ENCODE results near the gene CERS1.

The CERS1 gene

DNA sequence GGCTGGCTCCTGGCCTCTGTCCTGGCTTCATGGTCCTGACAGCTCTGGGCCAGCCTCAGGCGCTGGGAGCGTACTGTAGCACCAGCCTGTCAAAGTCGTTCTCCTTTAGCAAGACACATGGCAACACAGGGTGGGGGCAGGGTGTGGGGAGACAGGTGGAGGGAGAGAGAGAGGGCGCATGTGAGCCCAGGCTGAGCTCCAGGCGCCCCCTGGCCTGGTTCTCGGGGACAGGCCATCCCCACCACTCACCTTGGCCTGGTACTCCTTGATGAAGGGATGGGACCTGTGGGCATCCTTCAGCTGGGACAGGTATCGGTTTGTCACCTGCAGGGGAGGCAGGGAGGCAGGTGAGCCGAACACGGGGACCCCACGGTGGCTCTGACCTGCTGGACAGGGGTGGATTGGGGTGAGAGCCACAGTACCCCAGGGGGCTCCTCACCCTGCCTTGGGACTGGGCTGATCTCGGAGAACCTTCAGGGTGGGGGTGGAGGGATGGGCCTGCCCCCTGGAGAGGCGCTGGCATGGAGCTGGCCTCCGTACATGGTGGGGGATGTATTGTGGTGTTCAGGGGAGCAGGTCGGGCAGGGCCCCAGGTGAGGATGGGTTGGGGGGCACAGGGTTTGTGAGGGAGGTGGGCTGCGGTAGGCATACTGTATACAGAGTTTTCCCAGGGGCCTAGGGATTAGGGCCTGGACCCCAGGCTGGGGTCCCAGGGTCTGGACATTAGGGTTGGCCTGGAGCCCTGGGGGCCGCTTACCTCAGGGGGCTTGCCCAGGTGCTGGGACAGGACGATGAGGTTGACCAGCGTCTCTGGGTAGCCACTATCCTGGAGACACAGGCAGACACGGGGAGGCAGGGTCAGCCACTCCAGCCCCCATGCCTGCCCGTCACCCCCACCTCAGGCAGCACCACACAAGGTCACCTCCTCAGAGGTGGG, 3.9 kb upstream of the CERS1 start:
- TF ChIP-seq TAF1 (IDR thresholded peaks at IDR 0.05; ENCODE audit: borderline replicate concordance, insufficient read depth, low read length) (no peak), SIN3A (IDR thresholded peaks at IDR 0.05; ENCODE audit: borderline replicate concordance, insufficient read depth, low read length) (no peak), FOXP2 (optimal IDR thresholded peaks at IDR 0.05; ENCODE audit: borderline replicate concordance, extremely low read depth, extremely low read length, insufficient read depth) (no peak), REST (IDR thresholded peaks at IDR 0.05; ENCODE audit: insufficient read depth in 1 of 2, low read depth in 2 of 2, low read length in 2 of 2) (no peak), POLR2AphosphoS5 (IDR thresholded peaks at IDR 0.05; ENCODE audit: low read depth, low read length) (no peak)

DNA sequence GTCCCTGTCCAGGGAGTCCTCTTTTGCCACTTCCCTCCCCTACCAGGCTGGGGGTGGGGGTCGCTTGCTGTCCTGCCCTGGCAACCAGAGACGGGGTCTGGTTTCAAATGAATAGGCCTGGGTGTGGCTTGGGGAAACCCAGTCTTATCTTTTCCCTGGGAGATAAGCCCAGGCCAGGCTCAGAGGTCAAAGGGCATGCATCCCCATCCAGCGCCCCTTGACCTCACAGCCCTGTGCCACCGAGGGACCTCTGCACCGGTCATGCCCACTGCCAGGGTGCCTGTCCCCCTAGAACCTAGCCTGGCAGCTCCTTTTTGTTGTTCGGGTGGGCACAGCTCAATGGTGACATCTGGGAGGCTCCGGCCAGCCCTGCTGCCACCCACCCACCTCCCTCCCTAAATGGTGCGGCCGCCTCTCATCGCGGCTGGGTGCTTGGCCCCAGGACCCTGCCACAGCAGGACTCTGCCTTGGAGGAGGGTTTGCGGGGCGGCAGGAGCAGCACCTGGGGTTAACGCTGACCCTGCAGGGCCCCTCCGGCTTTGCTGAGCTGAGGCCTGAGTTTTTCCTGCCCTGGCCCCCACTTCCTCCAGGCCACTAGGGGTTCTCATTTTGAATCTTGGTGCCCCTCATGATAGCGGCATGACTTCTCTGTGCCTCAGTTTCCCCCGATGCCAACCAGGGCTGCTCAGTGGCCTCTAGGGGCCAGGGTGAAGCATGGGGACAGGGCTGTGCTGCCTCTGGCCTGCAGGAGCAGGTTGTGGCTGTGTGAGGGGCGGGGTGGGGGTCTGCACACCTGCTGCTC, 2.9 kb upstream of the CERS1 start:
- TF ChIP-seq FOXP2 (optimal IDR thresholded peaks at IDR 0.05; ENCODE audit: borderline replicate concordance, extremely low read depth, extremely low read length, insufficient read depth), result no peak
- TF ChIP-seq SIN3A (IDR thresholded peaks at IDR 0.05; ENCODE audit: borderline replicate concordance, insufficient read depth, low read length), result no peak
- TF ChIP-seq REST (IDR thresholded peaks at IDR 0.05; ENCODE audit: insufficient read depth in 1 of 2, low read depth in 2 of 2, low read length in 2 of 2), result no peak
- TF ChIP-seq POLR2AphosphoS5 (IDR thresholded peaks at IDR 0.05; ENCODE audit: low read depth, low read length), result no peak
- TF ChIP-seq TAF1 (IDR thresholded peaks at IDR 0.05; ENCODE audit: borderline replicate concordance, insufficient read depth, low read length), result no peak

GRCh38 chr19:18898081-18898606, 2.2 kb upstream of the CERS1 start:
- no peak for TF ChIP-seq POLR2AphosphoS5 (IDR thresholded peaks at IDR 0.05; ENCODE audit: low read depth, low read length)
- no peak for TF ChIP-seq REST (IDR thresholded peaks at IDR 0.05; ENCODE audit: insufficient read depth in 1 of 2, low read depth in 2 of 2, low read length in 2 of 2)
- TF ChIP-seq TAF1 (IDR thresholded peaks at IDR 0.05; ENCODE audit: borderline replicate concordance, insufficient read depth, low read length), result no peak
- no peak for TF ChIP-seq FOXP2 (optimal IDR thresholded peaks at IDR 0.05; ENCODE audit: borderline replicate concordance, extremely low read depth, extremely low read length, insufficient read depth)
- no peak for TF ChIP-seq SIN3A (IDR thresholded peaks at IDR 0.05; ENCODE audit: borderline replicate concordance, insufficient read depth, low read length)

- TF ChIP-seq POLR2AphosphoS5 (IDR thresholded peaks at IDR 0.05; ENCODE audit: low read depth, low read length) (no peak), FOXP2 (optimal IDR thresholded peaks at IDR 0.05; ENCODE audit: borderline replicate concordance, extremely low read depth, extremely low read length, insufficient read depth) (no peak), REST (IDR thresholded peaks at IDR 0.05; ENCODE audit: insufficient read depth in 1 of 2, low read depth in 2 of 2, low read length in 2 of 2) (no peak), TAF1 (IDR thresholded peaks at IDR 0.05; ENCODE audit: borderline replicate concordance, insufficient read depth, low read length) (no peak), SIN3A (IDR thresholded peaks at IDR 0.05; ENCODE audit: borderline replicate concordance, insufficient read depth, low read length) (no peak)
These were observed 1.4 kb upstream of the CERS1 start for GRCh38 chr19:18897094-18898029.

All from PFSK-1 (cell line).